Measurements from ENCODE around the gene AMD1.
"Not testable (repeated sequence)": the region's sequence is repeated elsewhere in the genome, so short reads cannot be mapped to it uniquely, and the experiment has no call there.

AMD1 gene

GRCh38 chr6:110873981-110874879 is at the start of gene AMD1:
TSS of gene AMD1 (plus strand) at chr6:110874785. CDS start at chr6:110875106, 321 bp downstream.
- ChIA-PET POLR2A (interaction anchor here (0.6 to 4.0 kb wide), 36 partner anchors 8 to 1485 kb away, joined by 3 to 48 read pairs (median 5); partner anchors contain the start of genes CDK19, GTF3C6 and RPF2), CTCF (interaction anchor here (0.7 to 1.6 kb wide), 5 partner anchors 8 to 192 kb away, joined by 3 to 15 read pairs (median 4); no protein-coding TSS in a partner anchor)
- DNase-seq (ENCODE audit: low read depth, low spot score): peak; percentile 84
- TF ChIP-seq, protein P1, sequence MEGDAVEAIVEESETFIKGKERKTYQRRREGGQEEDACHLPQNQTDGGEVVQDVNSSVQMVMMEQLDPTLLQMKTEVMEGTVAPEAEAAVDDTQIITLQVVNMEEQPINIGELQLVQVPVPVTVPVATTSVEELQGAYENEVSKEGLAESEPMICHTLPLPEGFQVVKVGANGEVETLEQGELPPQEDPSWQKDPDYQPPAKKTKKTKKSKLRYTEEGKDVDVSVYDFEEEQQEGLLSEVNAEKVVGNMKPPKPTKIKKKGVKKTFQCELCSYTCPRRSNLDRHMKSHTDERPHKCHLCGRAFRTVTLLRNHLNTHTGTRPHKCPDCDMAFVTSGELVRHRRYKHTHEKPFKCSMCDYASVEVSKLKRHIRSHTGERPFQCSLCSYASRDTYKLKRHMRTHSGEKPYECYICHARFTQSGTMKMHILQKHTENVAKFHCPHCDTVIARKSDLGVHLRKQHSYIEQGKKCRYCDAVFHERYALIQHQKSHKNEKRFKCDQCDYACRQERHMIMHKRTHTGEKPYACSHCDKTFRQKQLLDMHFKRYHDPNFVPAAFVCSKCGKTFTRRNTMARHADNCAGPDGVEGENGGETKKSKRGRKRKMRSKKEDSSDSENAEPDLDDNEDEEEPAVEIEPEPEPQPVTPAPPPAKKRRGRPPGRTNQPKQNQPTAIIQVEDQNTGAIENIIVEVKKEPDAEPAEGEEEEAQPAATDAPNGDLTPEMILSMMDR (IDR thresholded peaks at IDR 0.05; ENCODE audit: insufficient read depth, low read length, missing control alignments): no peak
- peak within 1 kb of the TSS; percentile 85 for H3K4me3 ChIP-seq (ENCODE audit: low read depth, low read length)

DNA sequence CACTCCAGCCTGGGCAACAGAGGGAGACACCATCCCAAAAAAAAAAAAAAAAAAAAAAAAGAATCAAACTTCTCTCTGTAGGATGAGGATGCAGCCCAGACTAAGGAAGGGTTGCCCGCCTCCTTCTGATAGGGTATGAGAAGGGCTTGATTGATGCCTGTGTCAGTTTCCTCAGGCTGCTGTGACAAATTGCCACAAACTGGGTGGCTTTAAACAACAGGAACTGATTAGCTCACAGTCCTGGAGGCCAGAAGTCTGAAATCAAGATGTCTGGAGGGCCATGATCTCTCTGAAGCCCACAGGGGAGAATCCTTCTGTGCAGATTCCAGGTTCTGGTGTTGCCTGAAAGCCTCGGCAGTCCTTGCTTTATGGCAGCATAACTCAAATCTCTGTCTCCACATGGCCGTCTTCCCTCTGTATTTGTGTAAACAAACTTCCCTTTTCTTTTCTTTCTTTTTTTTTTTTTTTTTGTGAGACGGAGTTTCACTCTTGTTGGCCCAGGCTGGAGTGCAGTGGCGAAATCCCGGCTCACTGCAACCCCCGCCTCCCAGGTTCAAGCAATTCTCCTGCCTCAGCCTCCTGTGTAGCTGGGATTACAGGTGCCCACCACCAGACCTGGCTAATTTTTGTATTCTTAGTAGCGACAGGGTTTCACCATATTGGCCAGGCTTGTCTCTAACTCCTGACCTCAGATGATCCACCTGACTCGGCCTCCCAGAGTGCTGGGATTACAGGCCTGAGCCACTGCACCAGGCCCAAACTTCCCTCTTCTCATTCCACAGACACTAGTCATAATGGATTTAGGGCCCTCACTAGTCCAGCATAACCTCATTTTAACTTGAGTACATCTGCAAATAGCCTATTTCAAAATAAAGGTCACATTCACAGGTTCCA is 48.1 kb upstream of the AMD1 start:
- ChIA-PET CTCF (no interaction called here), POLR2A (no interaction called here)
- TF ChIP-seq, protein P1 (IDR thresholded peaks at IDR 0.05; ENCODE audit: insufficient read depth, low read length, missing control alignments): no peak
- no peak for DNase-seq (ENCODE audit: low read depth, low spot score)
- no peak overlapping the region for H3K4me3 ChIP-seq (ENCODE audit: low read depth, low read length)

GRCh38 chr6:110828396-110828795 is 46.2 kb upstream of the AMD1 start:
- no peak for DNase-seq (ENCODE audit: low read depth, low spot score)
- ChIA-PET POLR2A (interaction anchor here (1.0 kb wide), 1 partner anchor 13 kb away, joined by 3 read pairs; the partner anchor contains the start of gene CDK19), CTCF (interaction anchor here (0.8 kb wide), 1 partner anchor 12 kb away, joined by 3 read pairs; no protein-coding TSS in a partner anchor)
- no peak overlapping the region for H3K4me3 ChIP-seq (ENCODE audit: low read depth, low read length)
- TF ChIP-seq, protein P1 (IDR thresholded peaks at IDR 0.05; ENCODE audit: insufficient read depth, low read length, missing control alignments): no peak

DNA sequence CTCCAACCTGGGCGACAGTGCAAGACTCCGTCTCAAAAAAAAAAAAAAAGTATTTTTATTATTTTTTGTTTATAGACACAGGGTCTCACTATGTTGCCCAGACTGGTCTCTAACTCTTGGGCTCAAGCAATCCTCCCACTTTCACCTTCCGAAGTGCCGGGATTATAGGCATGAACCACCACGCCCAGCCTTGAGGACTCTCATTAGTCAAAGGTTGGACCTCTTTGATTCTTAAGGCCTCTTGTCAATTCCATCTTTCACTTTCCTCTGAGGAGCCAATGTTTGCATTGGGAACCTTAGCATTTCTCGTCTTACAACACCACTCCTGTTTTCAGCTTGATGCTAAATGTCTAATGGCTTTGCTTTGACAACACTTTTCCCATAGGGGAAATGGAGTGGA is 43.2 kb upstream of the AMD1 start:
- no peak for DNase-seq (ENCODE audit: low read depth, low spot score)
- H3K4me3 ChIP-seq (ENCODE audit: low read depth, low read length): no peak overlapping the region
- ChIA-PET POLR2A (no interaction called here), CTCF (interaction anchor here (0.7 kb wide), 1 partner anchor 19 kb away, joined by 3 read pairs; no protein-coding TSS in a partner anchor)
- TF ChIP-seq, protein P1 (IDR thresholded peaks at IDR 0.05; ENCODE audit: insufficient read depth, low read length, missing control alignments): no peak

- TF ChIP-seq, protein P1 (IDR thresholded peaks at IDR 0.05; ENCODE audit: insufficient read depth, low read length, missing control alignments): no peak
- ChIA-PET POLR2A (no interaction called here), CTCF (no interaction called here)
- no peak for DNase-seq (ENCODE audit: low read depth, low spot score)
- no peak overlapping the region for H3K4me3 ChIP-seq (ENCODE audit: low read depth, low read length)
Measured at GRCh38 chr6:110833831-110834230, 40.8 kb upstream of the AMD1 start.

GRCh38 chr6:110835751-110836150 is 38.8 kb upstream of the AMD1 start:
- CTCF ChIA-PET; DNase-seq (ENCODE audit: low read depth, low spot score); H3K4me3 ChIP-seq (ENCODE audit: low read depth, low read length); POLR2A ChIA-PET: not testable (repeated sequence)

All from AG04449 (cell line).